Heart right ventricle (tissue), 16 donors: ENCODE measurements around the gene NEXN. TPM values are rescaled to one million over a fixed set of nuclear protein-coding genes. Genes with fewer than 3 reads are reported as not detected.
A peak's percentile ranks its signal among the peaks of the same experiment; 100 is the strongest.

Experiments
- ATAC-seq, 8 donors: fragments of 200-7000 bp; cut with Tn5 transposase; one replicate each; pipeline ENCODE4 v1.9.1; 2020; ENCODE audit warnings: mild to moderate bottlenecking in 8 of 8, moderate library complexity in 8 of 8, moderate number of reproducible peaks in 1 of 8
- DNase-seq, 2 donors: peaks; one replicate each; pipeline ENCODE4 v3.0.0-alpha.2; 2020
- H3K27ac ChIP-seq, 10 donors: fragments of 200-600 bp; sonication (generic) in 2 of 10; one replicate each; pipeline versions ENCODE4 v1.5.0 to v1.8.0; 2020 to 2022; ENCODE audit warnings: mild to moderate bottlenecking in 3 of 10
- H3K27me3 ChIP-seq, 7 donors: fragments of 200-600 bp; one replicate each; pipeline ENCODE4 v1.8.0; 2021 to 2022; ENCODE audit warnings: mild to moderate bottlenecking in 2 of 7
- H3K36me3 ChIP-seq, 9 donors: fragments of 200-600 bp; sonication (generic) in 1 of 9; one replicate each; pipeline versions ENCODE4 v1.5.0 to v1.8.0; 2020 to 2022; ENCODE audit warnings: mild to moderate bottlenecking in 2 of 9
- H3K4me1 ChIP-seq, 9 donors: fragments of 200-600 bp; sonication (generic) in 1 of 9; one replicate each; pipeline versions ENCODE4 v1.5.0 to v1.8.0; 2020 to 2022; ENCODE audit warnings: mild to moderate bottlenecking in 4 of 9
- H3K4me3 ChIP-seq, 10 donors: fragments of 200-600 bp; sonication (generic) in 2 of 10; one replicate each; pipeline versions ENCODE4 v1.5.0 to v1.8.0; 2020 to 2022; ENCODE audit warnings: mild to moderate bottlenecking in 7 of 10, moderate library complexity in 2 of 10
- H3K9me3 ChIP-seq, 11 donors: fragments of 200-600 bp in 10 of 11; sonication (generic) in 2 of 11; one replicate each; pipeline versions ENCODE4 v1.5.0 to v1.8.0; 2013 to 2022; ENCODE audit warnings: mild to moderate bottlenecking in 2 of 11, control low read depth in 1 of 11, moderate library complexity in 1 of 11
- WGBS, 2 donors: extraction: QIAGEN DNeasy Blood & Tissue Kit; methylation state at CpG; one replicate each; pipeline ENCODE4 v1.1.7; 2013; ENCODE audit warnings: inconsistent platforms in 1 of 2; 5-methylcytosine and 5-hydroxymethylcytosine counted together
- intact Hi-C, 10 donors: fragments of 100-400 bp; cut with DNase I; formaldehyde crosslinking; loops; one replicate each; pipeline versions ENCODE4 v1.11.1 to v1.14.2; 2022
- polyA plus RNA-seq, 2 donors: library from polyadenylated mRNA; stranded (reverse); fragments of 200-250 nt; gene quantifications; one replicate each; pipeline ENCODE4 v1.2.3, GENCODE V29; 2013
- total RNA-seq, 10 donors: library from RNA; stranded (reverse); fragmentation: NEBNext Ultra II Directional in 3 of 10; extraction: Animal tissue kit (Norgen Biotek cat#: 25700) in 3 of 10; gene quantifications; one replicate each; pipeline versions ENCODE4 v1.2.1 to v1.2.4, GENCODE V29; 2021 to 2023
- TF ChIP-seq, protein P1 (sequence below), 9 donors: fragments of 200-600 bp; sonication (generic) in 2 of 9; IDR thresholded peaks; one replicate each; pipeline versions ENCODE4 v1.5.0 to v1.8.0; 2021 to 2022; ENCODE audit warnings: antibody characterized with exemption in 9 of 9, mild to moderate bottlenecking in 5 of 9, moderate library complexity in 1 of 9
- donor health status: Arrhythmogenic right ventricular cardiomyopathy.
- donor health status: ischemic (EF 13 %, LVEDD 7.1; RV severe dilation, severe dysfunction).
- donor health status: healthy with polysubstance abuse.
- donor health status: DM: no; HTN: yes; CAD: no.
- donor health status: DM: no; HTN: no; CAD: no.
- donor health status: ischemic (EF 25% LVEDD 6.9; RV normal size, moderate dysfunction).
- donor health status: ischemic (EF 25% LVEDD 5.7; RV mildly dilated, moderate dysfunction).
- donor health status: healthy.
- donor health status: DM: yes; HTN: yes; CAD: no.
- donor health status: Ischemic cardiomyopathy.
- donor health status: ischemic (EF 35%, LVEDD 5.7; RV mildly dilated, moderate dysfunction).
- donor health status: nonischemic (EF 11% LVEDD 7.7; RV severe dilation, severe dysfunction).
- donor health status: DM: yes; HTN: yes; CAD: no.
- donor health status: PGD.
- donor health status: ischemic (EF 29% LVEDD 5.4; RV normal size, mild dysfunction).
- donor health status: nonischemic (EF 23%, LVEDD 6.1; RV moderate dilation, normal function).

Gene NEXN
- total and polyA plus RNA-seq, 12 donors = 248 to 1,016 (median 396) TPM

DNA sequence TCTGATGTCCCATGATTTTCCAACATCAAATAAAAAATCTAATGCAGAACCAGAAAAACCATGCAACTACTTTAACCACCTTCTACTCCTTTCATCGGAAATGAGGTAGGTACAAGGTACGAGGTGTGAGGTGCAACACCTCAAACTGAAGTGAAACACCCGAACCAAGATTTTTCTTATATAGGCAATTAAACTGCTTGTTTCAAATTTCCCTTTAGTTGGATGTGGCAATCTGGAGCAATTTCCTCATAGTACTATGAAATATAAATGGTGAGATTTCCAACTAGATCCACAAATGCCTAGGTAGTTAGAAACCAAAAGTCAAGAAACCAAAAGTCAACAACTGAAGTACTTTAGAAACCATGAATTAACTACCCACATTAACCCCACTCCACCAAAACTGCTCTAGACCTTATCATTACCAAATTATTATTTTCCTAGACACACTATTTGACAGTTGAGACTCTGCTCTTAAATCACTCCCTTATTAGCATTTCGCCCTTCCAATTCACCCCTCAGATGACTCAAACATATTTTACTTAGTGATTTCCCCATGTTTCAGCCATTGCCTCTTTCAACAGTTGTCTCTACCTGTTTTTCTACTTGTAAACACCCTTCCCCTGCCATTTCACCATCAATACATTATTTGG is 52.6 kb downstream of the NEXN start:
- Histone ChIP-seq H3K4me1 (no peaks in the 10 kb centered on the region), H3K27ac (no peak overlapping the region), H3K4me3 (no peak overlapping the region), H3K27me3 (no peaks in the 10 kb centered on the region), H3K9me3 (peaks cover 0 to 9% (median 0%) of the 10 kb centered on the region in 11 donors), H3K36me3 (peaks cover 0 to 99% (median 40%) of the 10 kb centered on the region in 9 donors)
- no peak for DNase-seq
- ATAC-seq = no peak
- TF ChIP-seq, protein P1, sequence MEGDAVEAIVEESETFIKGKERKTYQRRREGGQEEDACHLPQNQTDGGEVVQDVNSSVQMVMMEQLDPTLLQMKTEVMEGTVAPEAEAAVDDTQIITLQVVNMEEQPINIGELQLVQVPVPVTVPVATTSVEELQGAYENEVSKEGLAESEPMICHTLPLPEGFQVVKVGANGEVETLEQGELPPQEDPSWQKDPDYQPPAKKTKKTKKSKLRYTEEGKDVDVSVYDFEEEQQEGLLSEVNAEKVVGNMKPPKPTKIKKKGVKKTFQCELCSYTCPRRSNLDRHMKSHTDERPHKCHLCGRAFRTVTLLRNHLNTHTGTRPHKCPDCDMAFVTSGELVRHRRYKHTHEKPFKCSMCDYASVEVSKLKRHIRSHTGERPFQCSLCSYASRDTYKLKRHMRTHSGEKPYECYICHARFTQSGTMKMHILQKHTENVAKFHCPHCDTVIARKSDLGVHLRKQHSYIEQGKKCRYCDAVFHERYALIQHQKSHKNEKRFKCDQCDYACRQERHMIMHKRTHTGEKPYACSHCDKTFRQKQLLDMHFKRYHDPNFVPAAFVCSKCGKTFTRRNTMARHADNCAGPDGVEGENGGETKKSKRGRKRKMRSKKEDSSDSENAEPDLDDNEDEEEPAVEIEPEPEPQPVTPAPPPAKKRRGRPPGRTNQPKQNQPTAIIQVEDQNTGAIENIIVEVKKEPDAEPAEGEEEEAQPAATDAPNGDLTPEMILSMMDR (IDR thresholded peaks at IDR 0.05) = no peak
- intact Hi-C loops = no loop called here
- WGBS, 2 donors = 93 to 99% methylated on average over 4 of the region's 4 CpGs

DNA sequence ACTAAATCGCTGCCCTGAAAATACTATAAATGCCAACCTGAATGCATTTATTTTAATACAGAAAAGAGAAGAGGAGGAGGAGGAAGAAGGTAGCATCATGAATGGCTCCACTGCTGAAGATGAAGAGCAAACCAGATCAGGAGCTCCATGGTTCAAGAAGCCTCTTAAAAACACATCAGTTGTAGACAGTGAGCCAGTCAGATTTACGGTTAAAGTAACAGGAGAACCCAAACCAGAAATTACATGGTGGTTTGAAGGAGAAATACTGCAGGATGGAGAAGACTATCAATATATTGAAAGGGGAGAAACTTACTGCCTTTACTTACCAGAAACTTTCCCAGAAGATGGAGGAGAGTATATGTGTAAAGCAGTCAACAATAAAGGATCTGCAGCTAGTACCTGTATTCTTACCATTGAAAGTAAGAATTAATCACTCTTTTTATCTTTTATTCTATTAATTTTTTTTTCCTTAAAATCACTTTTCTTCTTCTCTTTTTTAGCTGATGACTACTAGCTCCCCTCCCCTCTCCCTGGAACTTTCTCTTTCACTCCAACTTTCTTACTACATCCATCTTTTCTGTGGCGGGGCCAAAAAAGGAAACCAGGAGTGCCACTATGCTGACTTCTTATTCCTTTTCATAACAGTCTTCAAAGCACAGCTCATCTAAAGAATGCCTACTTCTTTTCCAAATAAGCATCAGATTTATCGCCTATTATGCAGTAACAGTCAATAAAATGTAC is 54.1 kb downstream of the NEXN start:
- 95 to 96% methylated on average over 4 of the region's 4 CpGs for WGBS, 2 donors
- peaks cover 0 to 99% (median 31%) of the 10 kb centered on the region in 9 donors for H3K36me3 ChIP-seq
- TF ChIP-seq, protein P1 (IDR thresholded peaks at IDR 0.05) = no peak
- H3K27me3 ChIP-seq = no peaks in the 10 kb centered on the region
- H3K4me1 ChIP-seq = no peaks in the 10 kb centered on the region
- intact Hi-C loops = no loop called here
- ATAC-seq = no peak
- H3K27ac ChIP-seq = no peak overlapping the region
- no peak overlapping the region for H3K4me3 ChIP-seq
- DNase-seq = no peak
- peaks cover 0 to 9% (median 0%) of the 10 kb centered on the region in 11 donors for H3K9me3 ChIP-seq

DNA sequence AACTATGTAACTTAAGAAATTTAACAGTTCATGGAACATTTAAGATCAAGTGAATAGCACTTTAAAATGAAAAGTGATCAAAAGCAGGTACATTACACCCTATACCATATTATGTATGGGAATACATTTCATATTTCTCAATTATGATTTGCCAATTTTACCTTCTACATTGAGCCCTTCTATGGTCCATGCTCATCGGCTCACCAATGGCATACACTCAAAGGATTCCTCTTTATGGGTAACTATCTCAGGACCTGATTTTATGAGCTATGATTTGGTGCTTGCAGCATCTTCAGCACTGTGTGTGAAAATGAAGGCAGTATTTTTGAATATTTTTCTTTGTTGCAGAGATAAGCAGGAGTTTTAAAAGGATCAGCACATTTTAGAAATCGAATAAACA is 56.9 kb downstream of the NEXN start:
- WGBS, 2 donors = 83 to 88% methylated on average over 2 of the region's 2 CpGs
- H3K9me3 ChIP-seq = no peaks in the 10 kb centered on the region
- H3K27ac ChIP-seq = no peak overlapping the region
- H3K4me1 ChIP-seq = peaks cover 0 to 19% (median 13%) of the 10 kb centered on the region in 9 donors
- no peak overlapping the region for H3K4me3 ChIP-seq
- no peaks in the 10 kb centered on the region for H3K27me3 ChIP-seq
- ATAC-seq (no peak), DNase-seq (no peak)
- intact Hi-C loops = no loop called here
- TF ChIP-seq, protein P1 (IDR thresholded peaks at IDR 0.05) = no peak
- peaks cover 0 to 99% (median 27%) of the 10 kb centered on the region in 9 donors for H3K36me3 ChIP-seq

DNA sequence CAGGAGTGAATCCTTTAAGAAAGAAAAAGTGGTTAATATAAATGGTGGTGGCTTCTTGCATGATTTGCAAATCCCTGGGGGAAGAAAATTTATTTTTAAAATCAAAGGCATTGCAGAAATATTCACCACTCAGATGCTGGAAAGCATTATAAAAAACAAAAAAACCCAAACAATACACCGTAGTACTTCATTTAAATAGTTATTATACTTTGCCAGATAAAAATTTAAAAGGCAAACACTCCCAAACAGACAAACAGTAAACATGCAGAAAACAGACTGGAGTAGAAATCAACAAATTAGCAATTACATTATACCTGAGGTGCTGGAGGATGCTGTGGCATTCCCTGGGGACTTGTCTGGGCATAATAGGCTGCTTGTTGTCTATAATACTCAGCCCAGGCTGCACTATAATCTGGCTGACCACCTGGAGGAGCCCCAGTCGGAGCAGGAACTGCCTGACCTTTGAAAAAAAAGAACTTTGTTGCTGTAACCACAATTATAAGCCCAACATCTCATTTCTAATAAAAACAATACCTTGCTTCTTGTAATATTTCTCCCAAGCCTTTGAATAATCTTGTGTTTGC is 60.5 kb downstream of the NEXN start:
- Histone ChIP-seq H3K9me3 (no peaks in the 10 kb centered on the region), H3K4me1 (peaks cover 0 to 27% (median 13%) of the 10 kb centered on the region in 9 donors), H3K27me3 (no peaks in the 10 kb centered on the region), H3K36me3 (peaks cover 0 to 100% (median 45%) of the 10 kb centered on the region in 9 donors), H3K27ac (peak overlapping the region in 1 of 10 donors; percentile 17), H3K4me3 (no peak overlapping the region)
- intact Hi-C loops = no loop called here
- 30 to 32% methylated on average over 2 of the region's 2 CpGs for WGBS, 2 donors
- peak in 1 of 2 donors; percentile 33 for DNase-seq
- TF ChIP-seq, protein P1 (IDR thresholded peaks at IDR 0.05) = peak in 7 of 9 donors; percentile 12 to 61 (median 27)
- ATAC-seq = peak in 7 of 8 donors; percentile 51 to 78 (median 69)
